ENCODE results near the gene PDLIM5.

DNA sequence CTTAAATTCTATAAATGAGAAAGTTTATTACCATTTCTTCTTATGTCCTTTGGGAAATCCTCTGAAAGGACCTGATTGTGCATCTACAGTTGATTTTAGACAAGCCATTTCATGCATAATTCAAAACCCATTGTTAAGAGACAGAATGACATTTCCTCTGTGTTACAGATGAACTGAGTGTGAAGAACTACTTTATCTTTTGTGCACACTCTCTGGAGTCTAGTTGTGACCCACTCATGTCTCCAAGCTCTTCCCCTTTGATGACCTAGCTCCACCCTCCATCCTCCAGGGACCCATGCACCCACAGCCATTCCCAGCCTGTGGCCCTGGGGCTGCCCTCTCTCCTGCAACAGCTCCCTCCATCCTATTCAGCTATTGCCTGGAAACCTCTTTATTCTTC is 248.6 kb downstream of the PDLIM5 start:
- TF ChIP-seq RARB (CRISPR knock-in tag; IDR thresholded peaks at IDR 0.05), result no peak
- no peak for TF ChIP-seq ARNTL (CRISPR knock-in tag; IDR thresholded peaks at IDR 0.05; ENCODE audit: borderline replicate concordance, low read depth)
- TF ChIP-seq, protein P1, sequence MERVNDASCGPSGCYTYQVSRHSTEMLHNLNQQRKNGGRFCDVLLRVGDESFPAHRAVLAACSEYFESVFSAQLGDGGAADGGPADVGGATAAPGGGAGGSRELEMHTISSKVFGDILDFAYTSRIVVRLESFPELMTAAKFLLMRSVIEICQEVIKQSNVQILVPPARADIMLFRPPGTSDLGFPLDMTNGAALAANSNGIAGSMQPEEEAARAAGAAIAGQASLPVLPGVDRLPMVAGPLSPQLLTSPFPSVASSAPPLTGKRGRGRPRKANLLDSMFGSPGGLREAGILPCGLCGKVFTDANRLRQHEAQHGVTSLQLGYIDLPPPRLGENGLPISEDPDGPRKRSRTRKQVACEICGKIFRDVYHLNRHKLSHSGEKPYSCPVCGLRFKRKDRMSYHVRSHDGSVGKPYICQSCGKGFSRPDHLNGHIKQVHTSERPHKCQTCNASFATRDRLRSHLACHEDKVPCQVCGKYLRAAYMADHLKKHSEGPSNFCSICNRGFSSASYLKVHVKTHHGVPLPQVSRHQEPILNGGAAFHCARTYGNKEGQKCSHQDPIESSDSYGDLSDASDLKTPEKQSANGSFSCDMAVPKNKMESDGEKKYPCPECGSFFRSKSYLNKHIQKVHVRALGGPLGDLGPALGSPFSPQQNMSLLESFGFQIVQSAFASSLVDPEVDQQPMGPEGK (CRISPR knock-in tag; IDR thresholded peaks at IDR 0.05; ENCODE audit: borderline replicate concordance), result no peak
- no peak for TF ChIP-seq ZNF8 (CRISPR knock-in tag; IDR thresholded peaks at IDR 0.05)
- TF ChIP-seq TCF4 (CRISPR knock-in tag; IDR thresholded peaks at IDR 0.05; ENCODE audit: borderline replicate concordance), result no peak
- no peak for TF ChIP-seq CSDC2 (CRISPR knock-in tag; IDR thresholded peaks at IDR 0.05)
- no peak for TF ChIP-seq ESRRG (CRISPR knock-in tag; IDR thresholded peaks at IDR 0.05)

Measured in SK-N-SH treated with all-trans-retinoic acid at 6 μM for 48 hours (cell line).